WTC11 (cell line): ENCODE measurements around the gene COMMD7. TPM values are rescaled to one million over a fixed set of nuclear protein-coding genes. Genes with fewer than 3 reads are reported as not detected.

Source experiments
- ATAC-seq: fragments of 200-7000 bp; cut with Tn5 transposase; 2 replicates; pipeline ENCODE4 v1.10.0; 2021; ENCODE audit warnings: mild to moderate bottlenecking, moderate library complexity
- CTCF ChIA-PET: fragments of 300-600 bp; sonication (Branson Sonifier 250); formaldehyde crosslinking; loops from one replicate; lab custom pipeline; 2021; ENCODE audit warnings: antibody characterized with exemption; lab: Charles Lee
- POLR2A ChIA-PET: fragments of 350-600 bp; sonication (Branson Sonifier 250); formaldehyde crosslinking; loops from one replicate; lab custom pipeline; 2021; ENCODE audit warnings: antibody characterized with exemption; lab: Charles Lee
- DNase-seq: peaks from one replicate; pipeline ENCODE4 v3.0.0; 2021; ENCODE audit warnings: low spot score
- H3K27ac Mint-ChIP-seq: 2 replicates; pipeline ENCODE4 v1.8.0; 2021; ENCODE audit warnings: mixed read lengths
- H3K27me3 Mint-ChIP-seq: 2 replicates; pipeline ENCODE4 v1.8.0; 2021; ENCODE audit warnings: low read depth, mild to moderate bottlenecking, moderate library complexity, mixed read lengths
- H3K36me3 Mint-ChIP-seq: 2 replicates; pipeline ENCODE4 v1.8.0; 2021; ENCODE audit warnings: mixed read lengths
- H3K4me1 Mint-ChIP-seq: 2 replicates; pipeline ENCODE4 v1.8.0; 2022; ENCODE audit warnings: mixed read lengths
- H3K4me3 Mint-ChIP-seq: 2 replicates; pipeline ENCODE4 v1.8.0; 2021; ENCODE audit warnings: mild to moderate bottlenecking, moderate library complexity, mixed read lengths
- H3K9me3 Mint-ChIP-seq: 2 replicates; pipeline ENCODE4 v1.8.0; 2021; ENCODE audit warnings: mixed read lengths
- CDX4 ChIP-seq: fragments of 250-450 bp; sonication (Bioruptor Pico); IDR thresholded peaks from 2 replicates; pipeline ENCODE4 v1.9.0; 2021; ENCODE audit warnings: moderate library complexity, mild to moderate bottlenecking, inconsistent platforms, borderline replicate concordance
- E2F5 ChIP-seq: sonication (generic); formaldehyde crosslinking; IDR thresholded peaks from 2 replicates; pipeline ENCODE4 v1.8.1; 2022; ENCODE audit warnings: mild to moderate bottlenecking, moderate library complexity, missing genetic modification reagents
- FOXP1 ChIP-seq: sonication (generic); formaldehyde crosslinking; IDR thresholded peaks from 2 replicates; pipeline ENCODE4 v1.8.0; 2022; ENCODE audit warnings: missing genetic modification reagents, mild to moderate bottlenecking, moderate library complexity, borderline replicate concordance
- HMGXB4 ChIP-seq: sonication (generic); formaldehyde crosslinking; IDR thresholded peaks from 2 replicates; pipeline ENCODE4 v1.8.1; 2023; ENCODE audit warnings: mild to moderate bottlenecking, moderate library complexity, missing genetic modification reagents
- NFATC4 ChIP-seq: fragments of 250-450 bp; sonication (Bioruptor Pico); IDR thresholded peaks from 2 replicates; pipeline ENCODE4 v1.9.0; 2021; ENCODE audit warnings: mild to moderate bottlenecking
- NFE2L1 ChIP-seq: sonication (generic); formaldehyde crosslinking; IDR thresholded peaks from 2 replicates; pipeline ENCODE4 v1.8.1; 2023; ENCODE audit warnings: missing genetic modification reagents
- OVOL2 ChIP-seq: fragments of 250-450 bp; sonication (Bioruptor Pico); IDR thresholded peaks from 2 replicates; pipeline ENCODE4 v1.9.0; 2021; ENCODE audit warnings: mild to moderate bottlenecking, borderline replicate concordance
- PRDM15 ChIP-seq: sonication (generic); formaldehyde crosslinking; IDR thresholded peaks from 2 replicates; pipeline ENCODE4 v1.8.0; 2022; ENCODE audit warnings: missing genetic modification reagents
- PREB ChIP-seq: sonication (generic); formaldehyde crosslinking; IDR thresholded peaks from 2 replicates; pipeline ENCODE4 v1.8.1; 2022; ENCODE audit warnings: mild to moderate bottlenecking, missing genetic modification reagents, moderate library complexity, borderline replicate concordance
- RELA ChIP-seq: sonication (generic); formaldehyde crosslinking; IDR thresholded peaks from 2 replicates; pipeline ENCODE4 v1.8.1; 2022; ENCODE audit warnings: missing genetic modification reagents, mild to moderate bottlenecking, borderline replicate concordance
- RORB ChIP-seq: fragments of 250-450 bp; sonication (Bioruptor Pico); IDR thresholded peaks from 2 replicates; pipeline ENCODE4 v1.9.0; 2021; ENCODE audit warnings: mild to moderate bottlenecking
- SMAD3 ChIP-seq: sonication (generic); formaldehyde crosslinking; IDR thresholded peaks from 2 replicates; pipeline ENCODE4 v1.8.0; 2022; ENCODE audit warnings: missing genetic modification reagents, mild to moderate bottlenecking, borderline replicate concordance
- SP1 ChIP-seq: sonication (generic); formaldehyde crosslinking; conservative IDR thresholded peaks from 2 replicates; pipeline ENCODE4 v1.8.1; 2022; ENCODE audit warnings: missing genetic modification reagents
- STAT6 ChIP-seq: sonication (generic); formaldehyde crosslinking; conservative IDR thresholded peaks from 2 replicates; pipeline ENCODE4 v1.8.1; 2023; ENCODE audit warnings: mild to moderate bottlenecking, low read depth, missing genetic modification reagents, moderate library complexity
- ZBTB21 ChIP-seq: sonication (generic); formaldehyde crosslinking; IDR thresholded peaks from 2 replicates; pipeline ENCODE4 v1.8.1; 2023; ENCODE audit warnings: mild to moderate bottlenecking, missing genetic modification reagents, borderline replicate concordance
- ZNF121 ChIP-seq: sonication (generic); formaldehyde crosslinking; IDR thresholded peaks from 2 replicates; pipeline ENCODE4 v1.8.0; 2023; ENCODE audit warnings: missing genetic modification reagents
- ZNF219 ChIP-seq: sonication (generic); formaldehyde crosslinking; IDR thresholded peaks from 2 replicates; pipeline ENCODE4 v1.8.0; 2023; ENCODE audit warnings: missing genetic modification reagents, mild to moderate bottlenecking, borderline replicate concordance
- ZNF232 ChIP-seq: sonication (generic); formaldehyde crosslinking; IDR thresholded peaks from 2 replicates; pipeline ENCODE4 v1.8.0; 2022; ENCODE audit warnings: mild to moderate bottlenecking, missing genetic modification reagents
- ZNF263 ChIP-seq: sonication (generic); formaldehyde crosslinking; IDR thresholded peaks from 2 replicates; pipeline ENCODE4 v1.8.1; 2022; ENCODE audit warnings: low read depth, mild to moderate bottlenecking, moderate library complexity, missing genetic modification reagents
- ZNF317 ChIP-seq: sonication (generic); formaldehyde crosslinking; IDR thresholded peaks from 2 replicates; pipeline ENCODE4 v1.8.1; 2023; ENCODE audit warnings: low read depth, mild to moderate bottlenecking, moderate library complexity, missing genetic modification reagents, borderline replicate concordance
- total RNA-seq: library from RNA; stranded (reverse); gene quantifications from 3 replicates; pipeline ENCODE4 v1.2.3, GENCODE V29; 2021

COMMD7 gene
- total RNA-seq, 1 experiment from 2014 or later, result 42.3 TPM

GRCh38 chr20:32687180-32687532 lies 56.1 kb downstream of the COMMD7 start:
- Mint-ChIP-seq H3K27ac (no peak overlapping the region), H3K4me1 (peaks cover 11% of the 10 kb centered on the region), H3K27me3 (no peaks in the 10 kb centered on the region), H3K4me3 (no peak overlapping the region), H3K36me3 (peaks cover under 1% of the 10 kb centered on the region; the same call in 1 of the 2 replicates), H3K9me3 (no peaks in the 10 kb centered on the region)
- POLR2A ChIA-PET, result no interaction called here
- CTCF ChIA-PET, result interaction anchor here (1.2 kb wide), 1 partner anchor 91 kb away, joined by 6 read pairs; no protein-coding TSS in a partner anchor
- DNase-seq, result no peak
- TF ChIP-seq CDX4 (CRISPR knock-in tag) (no peak), ZBTB21 (CRISPR knock-in tag) (no peak), NFE2L1 (no peak), HMGXB4 (CRISPR knock-in tag) (no peak), RORB (CRISPR knock-in tag) (no peak), E2F5 (CRISPR knock-in tag) (no peak), NFATC4 (CRISPR knock-in tag) (no peak), SP1 (CRISPR knock-in tag) (no peak)
- no peak for ATAC-seq

- H3K4me1 Mint-ChIP-seq, result peaks cover 14% of the 10 kb centered on the region
- H3K27me3 Mint-ChIP-seq, result no peaks in the 10 kb centered on the region
- no peak overlapping the region for H3K4me3 Mint-ChIP-seq
- no peak for DNase-seq
- no peaks in the 10 kb centered on the region for H3K36me3 Mint-ChIP-seq
- TF ChIP-seq PRDM15 (CRISPR knock-in tag), result no peak
- no peak for TF ChIP-seq ZNF121
- no peak for TF ChIP-seq SMAD3 (CRISPR knock-in tag)
- no peak for TF ChIP-seq RELA (CRISPR knock-in tag)
- no peak for TF ChIP-seq STAT6 (CRISPR knock-in tag)
- TF ChIP-seq FOXP1 (CRISPR knock-in tag), result no peak
- no peak for TF ChIP-seq ZNF219
- TF ChIP-seq OVOL2 (CRISPR knock-in tag), result no peak
- no peak for TF ChIP-seq PREB (CRISPR knock-in tag)
- TF ChIP-seq ZNF263, result no peak
- no peak for TF ChIP-seq ZNF232
- TF ChIP-seq NFATC4 (CRISPR knock-in tag), result no peak
- TF ChIP-seq ZNF317 (CRISPR knock-in tag), result no peak
- CTCF ChIA-PET, result interaction anchor here (0.6 to 1.2 kb wide), 2 partner anchors 76 to 91 kb away, joined by 3 to 6 read pairs; partner anchors contain the start of gene DNMT3B
- ATAC-seq, result no peak
- no peaks in the 10 kb centered on the region for H3K9me3 Mint-ChIP-seq
- no peak overlapping the region for H3K27ac Mint-ChIP-seq
- POLR2A ChIA-PET, result no interaction called here
These were observed 56.6 kb downstream of the COMMD7 start for GRCh38 chr20:32686530-32687179.
